Activated T-helper 2 cell treated with anti-CD3 and anti-CD28 coated beads, Interferon-gamma antibody, Interleukin-2, Interleukin-4, amounts not matched to agents 10 μg/mL and 5 μg/mL and 100 μg/mL, durations not matched to agents 14 hours and 24 hours and 36 hours (primary cell): Measurements from ENCODE around the gene FADS1. TPM values are rescaled to one million over a fixed set of nuclear protein-coding genes. Genes with fewer than 3 reads are reported as not detected.

Source experiments
- DNase-seq: peaks from one replicate; pipeline ENCODE4 v3.0.0; 2021; ENCODE audit warnings: low spot score
- H3K27ac Mint-ChIP-seq: one replicate; pipeline ENCODE4 v1.8.0; 2021; ENCODE audit warnings: mixed read lengths
- H3K27me3 Mint-ChIP-seq: one replicate; pipeline ENCODE4 v1.8.0; 2021; ENCODE audit warnings: low read depth, mixed read lengths
- H3K36me3 Mint-ChIP-seq: one replicate; pipeline ENCODE4 v1.8.0; 2021; ENCODE audit warnings: low read depth, mixed read lengths
- H3K4me1 Mint-ChIP-seq: one replicate; pipeline ENCODE4 v1.8.0; 2021; ENCODE audit warnings: low read depth, mixed read lengths
- H3K4me3 Mint-ChIP-seq: one replicate; pipeline ENCODE4 v1.8.0; 2021; ENCODE audit warnings: low read depth, mild to moderate bottlenecking, moderate library complexity, mixed read lengths
- H3K9me3 Mint-ChIP-seq: one replicate; pipeline ENCODE4 v1.8.0; 2021; ENCODE audit warnings: mixed read lengths
- intact Hi-C: fragments of 100-400 bp; cut with micrococcal nuclease; formaldehyde crosslinking; loops from one replicate; pipeline ENCODE4 v1.15.1; 2023
- total RNA-seq: library from RNA; stranded (reverse); gene quantifications from 2 replicates; pipeline ENCODE4 v1.2.3, GENCODE V29; 2022

The FADS1 gene
- total RNA-seq, 1 donor from 2014 or later: 116 TPM

DNA sequence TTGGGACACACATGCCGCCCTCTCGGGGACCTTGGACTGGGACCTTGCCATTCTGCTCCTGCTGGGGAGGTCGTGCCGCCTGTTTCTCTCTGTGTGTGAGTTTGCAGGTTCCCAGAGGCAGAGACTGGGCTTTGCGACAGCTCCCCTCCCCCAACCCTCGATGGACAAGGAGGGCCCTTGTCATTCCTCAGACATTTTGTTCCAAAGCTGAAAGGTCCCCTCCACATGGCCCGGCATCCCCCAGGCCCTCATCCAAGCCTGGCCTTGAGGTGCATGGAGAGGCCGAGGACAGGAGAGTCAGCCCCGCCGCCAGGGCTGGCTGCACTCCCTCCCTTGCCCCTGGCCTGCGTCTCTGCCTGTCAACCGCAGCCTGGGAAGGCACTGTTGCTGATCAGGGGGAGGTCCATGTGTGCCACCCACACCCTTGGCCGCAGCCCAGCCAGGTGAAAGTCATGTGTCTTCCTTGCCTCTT is 36.9 kb upstream of the FADS1 start:
- H3K4me3 Mint-ChIP-seq: no peak overlapping the region
- intact Hi-C loops: no loop called here
- no peak overlapping the region for H3K27ac Mint-ChIP-seq
- no peaks in the 10 kb centered on the region for H3K9me3 Mint-ChIP-seq
- no peaks in the 10 kb centered on the region for H3K4me1 Mint-ChIP-seq
- DNase-seq: no peak
- peaks cover 64% of the 10 kb centered on the region for H3K36me3 Mint-ChIP-seq
- H3K27me3 Mint-ChIP-seq: no peaks in the 10 kb centered on the region

DNA sequence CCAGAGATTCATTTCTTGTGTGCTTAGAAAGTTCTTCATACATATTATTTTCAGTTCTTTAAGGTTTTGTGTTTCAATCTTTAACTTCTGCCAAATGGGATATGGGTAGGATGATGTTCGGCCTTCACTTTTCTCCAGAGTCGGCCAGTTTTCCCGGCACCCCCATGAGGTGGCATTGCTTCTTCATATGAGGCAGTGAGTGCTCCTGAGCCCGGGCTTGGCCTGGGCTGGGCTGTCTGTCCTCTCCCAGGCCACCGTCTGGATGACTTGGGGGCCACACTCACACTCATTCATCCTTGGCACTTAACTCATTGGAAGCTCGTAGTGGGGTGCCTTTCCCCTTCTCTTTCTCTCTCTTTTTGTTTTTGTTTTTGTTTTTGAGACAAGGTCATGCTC is 35.1 kb upstream of the FADS1 start:
- H3K27me3 Mint-ChIP-seq: no peaks in the 10 kb centered on the region
- H3K4me1 Mint-ChIP-seq: no peaks in the 10 kb centered on the region
- H3K4me3 Mint-ChIP-seq: no peak overlapping the region
- no peak for DNase-seq
- H3K9me3 Mint-ChIP-seq: no peaks in the 10 kb centered on the region
- H3K27ac Mint-ChIP-seq: peak overlapping the region; percentile 22
- intact Hi-C loops: no loop called here
- peaks cover 73% of the 10 kb centered on the region for H3K36me3 Mint-ChIP-seq

GRCh38 chr11:61851113-61851899 is 34.5 kb upstream of the FADS1 start:
- intact Hi-C loops: no loop called here
- Mint-ChIP-seq H3K36me3 (peaks cover 74% of the 10 kb centered on the region), H3K27me3 (no peaks in the 10 kb centered on the region)

GRCh38 chr11:61850687-61851086 is 33.9 kb upstream of the FADS1 start:
- Mint-ChIP-seq H3K4me3 (no peak overlapping the region), H3K4me1 (peaks cover 2% of the 10 kb centered on the region), H3K27ac (no peak overlapping the region), H3K27me3 (no peaks in the 10 kb centered on the region), H3K36me3 (peaks cover 77% of the 10 kb centered on the region), H3K9me3 (no peaks in the 10 kb centered on the region)
- no peak for DNase-seq
- intact Hi-C loops: no loop called here

More at GRCh38 chr11:61851113-61851899, 34.5 kb upstream of the FADS1 start:
- Mint-ChIP-seq H3K4me1 (no peaks in the 10 kb centered on the region), H3K4me3 (no peak overlapping the region), H3K27ac (peak overlapping the region; percentile 22), H3K9me3 (no peaks in the 10 kb centered on the region)
- no peak for DNase-seq

DNA sequence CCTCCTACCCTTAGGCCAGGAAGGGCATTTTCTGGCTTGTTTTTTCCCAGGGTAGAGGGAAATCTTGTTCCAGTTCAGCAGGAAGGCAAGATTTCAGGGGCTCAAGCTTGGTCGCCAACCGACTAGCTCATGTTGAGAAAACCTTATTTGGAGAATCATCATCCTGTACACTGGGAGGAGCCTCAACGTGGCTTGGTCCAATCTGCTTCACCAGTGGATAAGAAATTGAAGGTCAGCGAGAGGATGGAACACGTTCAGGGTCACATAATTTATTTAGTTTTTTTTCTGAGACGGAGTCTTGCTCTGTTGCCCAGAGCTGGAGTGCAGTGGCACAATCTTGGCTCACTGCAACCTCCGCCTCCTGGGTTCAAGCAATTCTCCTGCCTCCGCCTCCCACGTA is 31.8 kb upstream of the FADS1 start:
- no peaks in the 10 kb centered on the region for H3K27me3 Mint-ChIP-seq
- peak overlapping the region; percentile 33 for H3K27ac Mint-ChIP-seq
- intact Hi-C loops: no loop called here
- no peaks in the 10 kb centered on the region for H3K9me3 Mint-ChIP-seq
- H3K4me1 Mint-ChIP-seq: peaks cover 2% of the 10 kb centered on the region
- no peak overlapping the region for H3K4me3 Mint-ChIP-seq
- H3K36me3 Mint-ChIP-seq: peaks cover 76% of the 10 kb centered on the region
- no peak for DNase-seq

GRCh38 chr11:61847914-61848581 is 31.2 kb upstream of the FADS1 start:
- intact Hi-C loops: no loop called here
- Mint-ChIP-seq H3K36me3 (peaks cover 74% of the 10 kb centered on the region), H3K27me3 (no peaks in the 10 kb centered on the region), H3K9me3 (no peaks in the 10 kb centered on the region), H3K27ac (peak overlapping the region; percentile 55), H3K4me3 (no peak overlapping the region), H3K4me1 (peaks cover 2% of the 10 kb centered on the region)
- no peak for DNase-seq

GRCh38 chr11:61846362-61847020 is 29.7 kb upstream of the FADS1 start:
- Mint-ChIP-seq H3K9me3 (no peaks in the 10 kb centered on the region), H3K27ac (no peak overlapping the region), H3K36me3 (peaks cover 76% of the 10 kb centered on the region), H3K4me1 (peaks cover 2% of the 10 kb centered on the region), H3K4me3 (no peak overlapping the region), H3K27me3 (no peaks in the 10 kb centered on the region)
- intact Hi-C loops: no loop called here
- no peak for DNase-seq

GRCh38 chr11:61844909-61845565 is 28.2 kb upstream of the FADS1 start:
- Mint-ChIP-seq H3K36me3 (peaks cover 80% of the 10 kb centered on the region), H3K4me1 (peaks cover 2% of the 10 kb centered on the region), H3K27me3 (no peaks in the 10 kb centered on the region), H3K9me3 (no peaks in the 10 kb centered on the region), H3K27ac (no peak overlapping the region), H3K4me3 (no peak overlapping the region)
- no peak for DNase-seq
- intact Hi-C loops: no loop called here

GRCh38 chr11:61842528-61842820 is 25.7 kb upstream of the FADS1 start:
- Mint-ChIP-seq H3K4me1 (peaks cover 4% of the 10 kb centered on the region), H3K27ac (no peak overlapping the region), H3K4me3 (no peak overlapping the region), H3K36me3 (peaks cover 82% of the 10 kb centered on the region), H3K9me3 (no peaks in the 10 kb centered on the region), H3K27me3 (no peaks in the 10 kb centered on the region)
- intact Hi-C loops: no loop called here
- no peak for DNase-seq

DNA sequence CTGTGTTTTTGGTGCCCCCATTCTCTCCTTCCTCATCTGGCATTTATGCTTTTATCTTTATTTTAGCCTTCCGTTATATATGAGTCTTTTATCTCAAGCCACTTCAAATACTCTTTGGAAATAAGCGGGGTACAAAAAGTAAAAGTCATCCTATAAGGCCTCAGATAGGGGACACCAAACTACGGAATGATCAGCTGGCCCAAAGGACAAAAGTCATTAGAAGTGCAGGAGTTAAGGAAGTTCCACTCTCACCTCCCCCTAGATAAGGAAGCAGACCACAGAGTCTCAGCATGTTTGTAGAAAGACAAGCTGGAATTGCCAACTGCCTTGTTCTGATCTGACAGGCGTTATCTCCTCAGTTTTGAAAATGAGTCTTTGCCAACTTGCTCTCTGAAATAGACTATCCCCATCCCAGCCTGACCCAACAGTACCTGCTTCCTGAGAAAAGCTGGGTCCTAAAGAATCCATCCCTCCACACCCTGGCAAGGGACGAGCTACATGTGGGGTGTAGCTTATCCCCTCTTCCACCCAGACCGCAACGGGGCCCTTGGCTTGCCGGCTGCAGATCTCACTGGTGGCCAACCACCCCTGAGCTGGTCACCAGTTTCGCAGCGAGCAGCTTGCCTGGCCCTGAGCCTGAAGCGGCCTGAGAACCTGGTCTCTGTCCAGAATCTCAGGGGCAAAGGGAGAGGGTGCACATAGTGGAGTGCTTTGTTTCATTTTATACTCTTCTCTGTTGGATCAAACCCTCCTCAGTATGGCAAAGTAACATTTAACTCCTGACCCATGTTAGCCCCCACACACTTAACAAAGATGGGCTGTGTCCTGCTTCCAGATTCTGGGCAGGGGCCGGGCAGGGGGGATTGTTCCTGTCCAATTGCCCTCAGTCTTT is 25.1 kb upstream of the FADS1 start:
- H3K27ac Mint-ChIP-seq: peak overlapping the region; percentile 60
- no peak for DNase-seq
- intact Hi-C loops: no loop called here
- H3K4me1 Mint-ChIP-seq: peaks cover 6% of the 10 kb centered on the region
- no peak overlapping the region for H3K4me3 Mint-ChIP-seq
- no peaks in the 10 kb centered on the region for H3K27me3 Mint-ChIP-seq
- H3K9me3 Mint-ChIP-seq: no peaks in the 10 kb centered on the region
- H3K36me3 Mint-ChIP-seq: peaks cover 80% of the 10 kb centered on the region

GRCh38 chr11:61840371-61840770 is 23.6 kb upstream of the FADS1 start:
- Mint-ChIP-seq H3K27ac (no peak overlapping the region), H3K4me1 (peaks cover 12% of the 10 kb centered on the region), H3K27me3 (no peaks in the 10 kb centered on the region), H3K9me3 (no peaks in the 10 kb centered on the region), H3K36me3 (peaks cover 78% of the 10 kb centered on the region), H3K4me3 (no peak overlapping the region)
- no peak for DNase-seq
- intact Hi-C loops: no loop called here

DNA sequence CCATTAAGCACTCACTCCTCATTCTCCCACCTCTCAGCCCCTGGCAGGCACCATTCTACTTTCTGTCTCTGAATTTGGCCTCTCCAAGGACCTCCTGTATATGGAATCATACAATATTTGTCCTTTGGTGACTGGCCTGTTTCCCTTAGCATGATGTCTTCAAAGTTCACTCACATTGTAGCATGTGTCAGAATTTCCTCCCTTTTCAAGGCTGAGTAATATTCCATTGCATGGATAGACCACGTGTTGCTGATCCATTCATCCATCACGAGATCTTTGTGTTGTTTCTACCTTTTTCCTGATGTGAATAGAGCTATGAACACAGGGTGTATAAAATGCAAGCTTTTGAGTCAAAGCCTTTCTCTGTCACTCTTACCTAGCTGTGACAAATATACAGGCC is 22.9 kb upstream of the FADS1 start:
- peaks cover 16% of the 10 kb centered on the region for H3K4me1 Mint-ChIP-seq
- H3K9me3 Mint-ChIP-seq: no peaks in the 10 kb centered on the region
- H3K36me3 Mint-ChIP-seq: peaks cover 76% of the 10 kb centered on the region
- H3K4me3 Mint-ChIP-seq: no peak overlapping the region
- DNase-seq: no peak
- peak overlapping the region; percentile 29 for H3K27ac Mint-ChIP-seq
- H3K27me3 Mint-ChIP-seq: no peaks in the 10 kb centered on the region
- intact Hi-C loops: no loop called here
